ENCODE results near the gene MS4A1. TPM values are rescaled to one million over a fixed set of nuclear protein-coding genes. Genes with fewer than 3 reads are reported as not detected.

The MS4A1 gene
- total and polyA plus RNA-seq, 2 of the 4 experiments (the other 2 are of a cell fraction), result not detected

- in situ Hi-C loops (cut with MboI; ENCODE audit: low sequenced_read_pairs) (no loop called here), dilution Hi-C loops (cut with HindIII; ENCODE audit: low sequenced_read_pairs, unreplicated experiment) (no loop called here), intact Hi-C loops (cut with micrococcal nuclease) (no loop called here)
- no peak overlapping the region for H3K18ac ChIP-seq (ENCODE audit: low read depth, low read length)
- H3K4me2 ChIP-seq (ENCODE audit: low read depth, low read length), result no peak overlapping the region
- no peak overlapping the region for H4K91ac ChIP-seq (ENCODE audit: insufficient read depth, low read depth, low read length)
- H3K9me3 ChIP-seq (ENCODE audit: control insufficient read depth, insufficient read depth, low read length), result peaks cover 6% of the 10 kb centered on the region
- no peak overlapping the region for H3K4ac ChIP-seq (ENCODE audit: low read depth, low read length)
- no peak overlapping the region for H4K5ac ChIP-seq (ENCODE audit: low read depth, low read length)
- no peak overlapping the region for H2BK120ac ChIP-seq (ENCODE audit: low read depth, low read length)
- no peak overlapping the region for H2BK15ac ChIP-seq (ENCODE audit: low read depth, low read length)
- H2AFZ ChIP-seq (replicated peaks; ENCODE audit: low read length, poor library complexity), result no peak overlapping the region
- H3K23ac ChIP-seq (ENCODE audit: low read depth, low read length), result no peak overlapping the region
- no peak for DNase-seq
- H2BK20ac ChIP-seq (ENCODE audit: low read depth, low read length), result no peak overlapping the region
- H3K56ac ChIP-seq (ENCODE audit: extremely low read depth, insufficient read depth, low read length), result no peak overlapping the region
- no peaks in the 10 kb centered on the region for H3K36me3 ChIP-seq (ENCODE audit: control insufficient read depth, insufficient read depth, low read length)
- H3K4me3 ChIP-seq (ENCODE audit: insufficient read depth, low read depth, low read length), result no peak overlapping the region
- H3K4me1 ChIP-seq (ENCODE audit: control insufficient read depth, insufficient read depth, low read length), result no peaks in the 10 kb centered on the region
- no peaks in the 10 kb centered on the region for H3K27me3 ChIP-seq (ENCODE audit: control insufficient read depth, insufficient read depth, low read length)
- no peak for ATAC-seq (ENCODE audit: low read depth)
- H2AK9ac ChIP-seq (replicated peaks; ENCODE audit: low read depth, low read length, poor library complexity), result no peak overlapping the region
- no peaks in the 10 kb centered on the region for H3K79me1 ChIP-seq (ENCODE audit: low read depth in 1 of 2, low read length in 2 of 2)
- no peak overlapping the region for H3K27ac ChIP-seq (ENCODE audit: insufficient read depth, low read length)
- POLR2A ChIA-PET (ENCODE audit: unreplicated experiment), result no interaction called here
- no peaks in the 10 kb centered on the region for H4K20me1 ChIP-seq (ENCODE audit: insufficient read depth, low read length)
- no peaks in the 10 kb centered on the region for H3K9me1 ChIP-seq (ENCODE audit: insufficient read depth, low read length)
- TF ChIP-seq RCOR1 (IDR thresholded peaks at IDR 0.05; ENCODE audit: insufficient replicate concordance, low read length), result no peak
- no peak for TF ChIP-seq BHLHE40 (IDR thresholded peaks at IDR 0.05; ENCODE audit: low read depth, low read length)
- TF ChIP-seq MAZ (IDR thresholded peaks at IDR 0.05; ENCODE audit: borderline replicate concordance, low read depth, low read length), result no peak
- TF ChIP-seq MAFK (IDR thresholded peaks at IDR 0.05; ENCODE audit: low read depth, low read length), result no peak
- TF ChIP-seq, protein P1, sequence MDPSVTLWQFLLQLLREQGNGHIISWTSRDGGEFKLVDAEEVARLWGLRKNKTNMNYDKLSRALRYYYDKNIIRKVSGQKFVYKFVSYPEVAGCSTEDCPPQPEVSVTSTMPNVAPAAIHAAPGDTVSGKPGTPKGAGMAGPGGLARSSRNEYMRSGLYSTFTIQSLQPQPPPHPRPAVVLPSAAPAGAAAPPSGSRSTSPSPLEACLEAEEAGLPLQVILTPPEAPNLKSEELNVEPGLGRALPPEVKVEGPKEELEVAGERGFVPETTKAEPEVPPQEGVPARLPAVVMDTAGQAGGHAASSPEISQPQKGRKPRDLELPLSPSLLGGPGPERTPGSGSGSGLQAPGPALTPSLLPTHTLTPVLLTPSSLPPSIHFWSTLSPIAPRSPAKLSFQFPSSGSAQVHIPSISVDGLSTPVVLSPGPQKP (IDR thresholded peaks at IDR 0.05; ENCODE audit: borderline replicate concordance, low read depth, low read length), result no peak
- TF ChIP-seq SMC3 (IDR thresholded peaks at IDR 0.05; ENCODE audit: low read depth, low read length), result no peak
- TF ChIP-seq CEBPB (IDR thresholded peaks at IDR 0.05; ENCODE audit: low read depth, low read length), result no peak
- TF ChIP-seq, protein P2, sequence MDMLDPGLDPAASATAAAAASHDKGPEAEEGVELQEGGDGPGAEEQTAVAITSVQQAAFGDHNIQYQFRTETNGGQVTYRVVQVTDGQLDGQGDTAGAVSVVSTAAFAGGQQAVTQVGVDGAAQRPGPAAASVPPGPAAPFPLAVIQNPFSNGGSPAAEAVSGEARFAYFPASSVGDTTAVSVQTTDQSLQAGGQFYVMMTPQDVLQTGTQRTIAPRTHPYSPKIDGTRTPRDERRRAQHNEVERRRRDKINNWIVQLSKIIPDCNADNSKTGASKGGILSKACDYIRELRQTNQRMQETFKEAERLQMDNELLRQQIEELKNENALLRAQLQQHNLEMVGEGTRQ (IDR thresholded peaks at IDR 0.05; ENCODE audit: low read depth, low read length), result no peak
- no peak for TF ChIP-seq RFX5 (IDR thresholded peaks at IDR 0.05; ENCODE audit: low read depth, low read length)
- no peak for TF ChIP-seq RAD21 (IDR thresholded peaks at IDR 0.05; ENCODE audit: low read length)
- TF ChIP-seq MXI1 (IDR thresholded peaks at IDR 0.05; ENCODE audit: borderline replicate concordance, low read depth, low read length), result no peak
- no peak for TF ChIP-seq FOS (IDR thresholded peaks at IDR 0.05; ENCODE audit: low read depth, low read length)
- TF ChIP-seq CHD1 (IDR thresholded peaks at IDR 0.05; ENCODE audit: low read depth, low read length), result no peak
- no peak for TF ChIP-seq POLR2A (IDR thresholded peaks at IDR 0.05; ENCODE audit: low read depth, low read length)
- no peak for TF ChIP-seq CTCF (conservative IDR thresholded peaks at IDR 0.05; ENCODE audit: low read depth, low read length)
- TF ChIP-seq NFE2L2 (IDR thresholded peaks at IDR 0.05; ENCODE audit: low read depth, low read length), result no peak
- H3K14ac ChIP-seq (replicated peaks; ENCODE audit: low read depth, low read length), result no peak overlapping the region
- no peak overlapping the region for H2AK5ac ChIP-seq (ENCODE audit: low read depth, low read length)
- no peak overlapping the region for H2BK5ac ChIP-seq (ENCODE audit: low read depth, low read length, poor library complexity, severe bottlenecking)
- no TSS peak for BruUV-seq (replicated peaks)
- WGBS, 2 experiments (ENCODE audit: extremely low coverage in 2 of 2, insufficient read length in 1 of 2), result 33% methylated on average over 1 of the region's 4 CpGs; no CpG with 5 or more reads in 1 of the 2 experiments
- no peak overlapping the region for H4K8ac ChIP-seq (ENCODE audit: low read depth in 2 of 2, low read length in 2 of 2)
- no peak overlapping the region for H3K9ac ChIP-seq (ENCODE audit: low read depth, low read length)
- CTCF ChIA-PET, result no interaction called here
These were observed 22.2 kb upstream of the MS4A1 start for GRCh38 chr11:60433401-60433800.
